SU-DHL-6 (cell line): Measurements from ENCODE around the gene FRMPD2.

Experiments
- H2AFZ ChIP-seq: fragments of 200-600 bp; sonication (generic); 2 replicates; pipeline ENCODE4 v1.6.1; 2014; ENCODE audit warnings: low read depth, mild to moderate bottlenecking, moderate library complexity, mixed read lengths, antibody characterized with exemption, low read length; ENCODE audit not compliant: severe bottlenecking
- H3F3A ChIP-seq: fragments of 200-600 bp; shearing (Covaris generic); 2 replicates; pipeline ENCODE4 v1.6.0; 2016; ENCODE audit warnings: antibody characterized with exemption, mild to moderate bottlenecking; ENCODE audit not compliant: insufficient read depth
- H3K27ac ChIP-seq: fragments of 200-600 bp; sonication (generic); 2 replicates; pipeline ENCODE4 v1.5.1; 2016; ENCODE audit warnings: low read depth, mild to moderate bottlenecking, low read length, moderate library complexity, mixed read lengths
- H3K27me3 ChIP-seq: fragments of 200-600 bp; sonication (generic), shearing (Covaris generic); 2 replicates; pipeline ENCODE4 v1.6.0; 2014; ENCODE audit warnings: mild to moderate bottlenecking, low read length
- H3K36me3 ChIP-seq: fragments of 200-600 bp; sonication (generic); 2 replicates; pipeline ENCODE4 v1.6.1; 2014; ENCODE audit warnings: mild to moderate bottlenecking, low read length, mixed read lengths
- H3K4me2 ChIP-seq: fragments of 300-600, 200-600 bp; shearing (Covaris generic), sonication (generic); 2 replicates; pipeline ENCODE4 v1.6.0; 2014; ENCODE audit warnings: low read length, low read depth, mild to moderate bottlenecking; ENCODE audit not compliant: poor library complexity, severe bottlenecking
- H3K4me3 ChIP-seq: fragments of 200-600 bp; sonication (generic); 2 replicates; pipeline ENCODE4 v1.5.1; 2014; ENCODE audit warnings: antibody characterized with exemption, low read length, mild to moderate bottlenecking, mixed read lengths; ENCODE audit not compliant: insufficient read depth, poor library complexity, severe bottlenecking
- H3K79me2 ChIP-seq: fragments of 200-600 bp; sonication (generic); 2 replicates; pipeline ENCODE4 v1.6.1; 2014; ENCODE audit warnings: mild to moderate bottlenecking, low read length, moderate library complexity; ENCODE audit not compliant: insufficient read depth
- H3K9ac ChIP-seq: fragments of 200-600 bp; sonication (generic); 2 replicates; pipeline ENCODE4 v1.7.0; 2014; ENCODE audit warnings: mild to moderate bottlenecking, low read length
- H3K9me2 ChIP-seq: fragments of 200-600 bp; sonication (generic); replicated peaks from 2 replicates; pipeline ENCODE4 v1.6.1; 2014; ENCODE audit warnings: low read length; ENCODE audit not compliant: insufficient read depth
- H3K9me3 ChIP-seq: fragments of 200-600 bp; sonication (generic); 2 replicates; pipeline ENCODE4 v1.6.1; 2014; ENCODE audit warnings: low read length, mixed read lengths; ENCODE audit not compliant: insufficient read depth
- H4K20me1 ChIP-seq: fragments of 200-600 bp; sonication (generic); 2 replicates; pipeline ENCODE4 v1.6.1; 2014; ENCODE audit warnings: low read depth, mild to moderate bottlenecking, antibody characterized with exemption, low read length, moderate library complexity, mixed read lengths
- EZH2phosphoT487 ChIP-seq: fragments of 200-600 bp; sonication (generic), shearing (Covaris generic); conservative IDR thresholded peaks from 2 replicates; pipeline ENCODE4 v1.6.1; 2018; ENCODE audit warnings: mild to moderate bottlenecking, antibody characterized with exemption, low read length, moderate library complexity, mixed read lengths
- TF ChIP-seq, protein P1 (sequence below): fragments of 200-600 bp; sonication (generic); IDR thresholded peaks from one replicate; pipeline ENCODE4 v1.5.1; 2017; ENCODE audit warnings: antibody characterized with exemption, mild to moderate bottlenecking, low read length, moderate library complexity; ENCODE audit not compliant: insufficient read depth, poor library complexity, severe bottlenecking

The FRMPD2 gene

GRCh38 chr10:48233559-48234005 is 40.9 kb downstream of the FRMPD2 start:
- H4K20me1 ChIP-seq: no peaks in the 10 kb centered on the region
- no peaks in the 10 kb centered on the region for H3K9me2 ChIP-seq
- no peaks in the 10 kb centered on the region for H3K9me3 ChIP-seq
- H3K4me2 ChIP-seq: no peak overlapping the region
- H3K9ac ChIP-seq: no peak overlapping the region
- H3K36me3 ChIP-seq: no peaks in the 10 kb centered on the region
- H3K4me3 ChIP-seq: no peak overlapping the region
- no peaks in the 10 kb centered on the region for H3F3A ChIP-seq
- no peak overlapping the region for H2AFZ ChIP-seq
- no peaks in the 10 kb centered on the region for H3K27me3 ChIP-seq
- H3K27ac ChIP-seq: no peak overlapping the region
- no peak for TF ChIP-seq EZH2phosphoT487
- TF ChIP-seq, protein P1, sequence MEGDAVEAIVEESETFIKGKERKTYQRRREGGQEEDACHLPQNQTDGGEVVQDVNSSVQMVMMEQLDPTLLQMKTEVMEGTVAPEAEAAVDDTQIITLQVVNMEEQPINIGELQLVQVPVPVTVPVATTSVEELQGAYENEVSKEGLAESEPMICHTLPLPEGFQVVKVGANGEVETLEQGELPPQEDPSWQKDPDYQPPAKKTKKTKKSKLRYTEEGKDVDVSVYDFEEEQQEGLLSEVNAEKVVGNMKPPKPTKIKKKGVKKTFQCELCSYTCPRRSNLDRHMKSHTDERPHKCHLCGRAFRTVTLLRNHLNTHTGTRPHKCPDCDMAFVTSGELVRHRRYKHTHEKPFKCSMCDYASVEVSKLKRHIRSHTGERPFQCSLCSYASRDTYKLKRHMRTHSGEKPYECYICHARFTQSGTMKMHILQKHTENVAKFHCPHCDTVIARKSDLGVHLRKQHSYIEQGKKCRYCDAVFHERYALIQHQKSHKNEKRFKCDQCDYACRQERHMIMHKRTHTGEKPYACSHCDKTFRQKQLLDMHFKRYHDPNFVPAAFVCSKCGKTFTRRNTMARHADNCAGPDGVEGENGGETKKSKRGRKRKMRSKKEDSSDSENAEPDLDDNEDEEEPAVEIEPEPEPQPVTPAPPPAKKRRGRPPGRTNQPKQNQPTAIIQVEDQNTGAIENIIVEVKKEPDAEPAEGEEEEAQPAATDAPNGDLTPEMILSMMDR: no peak
- no peaks in the 10 kb centered on the region for H3K79me2 ChIP-seq

DNA sequence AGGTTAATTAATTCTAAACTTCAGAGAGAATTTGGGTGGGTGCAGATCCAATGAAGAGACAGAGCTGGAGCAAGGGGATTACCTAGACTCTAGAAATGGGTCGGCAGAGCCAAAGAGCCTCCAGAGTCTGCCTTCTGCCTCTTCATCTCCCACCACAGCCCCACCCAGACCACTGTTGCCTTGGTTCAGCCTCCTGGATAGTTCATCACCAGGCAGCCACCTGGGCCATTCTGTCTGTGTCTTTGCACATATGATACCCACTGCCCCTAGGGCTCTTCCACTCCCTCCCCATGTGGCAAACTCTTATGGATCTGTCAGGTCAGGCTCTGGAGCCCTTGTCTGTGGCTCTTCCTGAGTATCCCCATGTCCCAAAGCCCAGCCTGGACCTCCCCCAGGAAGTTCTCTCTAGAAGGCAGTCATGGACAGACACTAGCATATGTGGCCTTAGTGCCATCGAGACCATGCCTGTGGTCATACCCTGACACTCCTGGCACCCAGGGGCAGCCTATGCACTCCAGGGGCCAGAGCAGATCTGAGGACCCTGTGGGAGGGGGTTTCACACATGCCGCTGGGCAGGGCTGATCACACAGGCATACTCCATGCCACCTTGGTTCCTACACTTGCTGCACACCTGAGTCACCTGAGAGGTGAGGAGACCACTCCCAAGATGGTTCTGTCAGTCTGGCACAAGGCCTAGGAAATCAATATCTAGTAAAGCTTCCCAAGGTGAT is 41.6 kb downstream of the FRMPD2 start:
- H3K36me3 ChIP-seq: no peaks in the 10 kb centered on the region
- no peak overlapping the region for H2AFZ ChIP-seq
- H4K20me1 ChIP-seq: no peaks in the 10 kb centered on the region
- H3K9me3 ChIP-seq: no peaks in the 10 kb centered on the region
- no peak overlapping the region for H3K4me2 ChIP-seq
- TF ChIP-seq, protein P1: no peak
- TF ChIP-seq EZH2phosphoT487: no peak
- H3K4me3 ChIP-seq: no peak overlapping the region
- H3K9ac ChIP-seq: no peak overlapping the region
- H3K79me2 ChIP-seq: no peaks in the 10 kb centered on the region
- H3F3A ChIP-seq: no peaks in the 10 kb centered on the region
- no peaks in the 10 kb centered on the region for H3K27me3 ChIP-seq
- H3K27ac ChIP-seq: no peak overlapping the region
- no peaks in the 10 kb centered on the region for H3K9me2 ChIP-seq

GRCh38 chr10:48231699-48232315 is 42.7 kb downstream of the FRMPD2 start:
- no peaks in the 10 kb centered on the region for H3F3A ChIP-seq
- H3K79me2 ChIP-seq: no peaks in the 10 kb centered on the region
- no peak overlapping the region for H3K4me3 ChIP-seq
- no peak overlapping the region for H3K27ac ChIP-seq
- H3K9me2 ChIP-seq: no peaks in the 10 kb centered on the region
- H3K27me3 ChIP-seq: no peaks in the 10 kb centered on the region
- H4K20me1 ChIP-seq: no peaks in the 10 kb centered on the region
- H3K9ac ChIP-seq: no peak overlapping the region
- no peak for TF ChIP-seq EZH2phosphoT487
- TF ChIP-seq, protein P1: no peak
- H3K36me3 ChIP-seq: no peaks in the 10 kb centered on the region
- H2AFZ ChIP-seq: no peak overlapping the region
- H3K4me2 ChIP-seq: no peak overlapping the region
- H3K9me3 ChIP-seq: no peaks in the 10 kb centered on the region
